Peyer's patch (tissue), 4 donors: ENCODE measurements around the gene RPS15. TPM values are rescaled to one million over a fixed set of nuclear protein-coding genes. Genes with fewer than 3 reads are reported as not detected.

Source experiments
- DNase-seq, 3 donors: peaks; one replicate each; pipeline ENCODE4 v3.0.0-alpha.2; 2017 to 2019
- H3K27ac ChIP-seq, 4 donors: fragments of 200-600 bp; sonication (generic); one replicate each; pipeline ENCODE4 v1.5.1; 2016 to 2019
- H3K27me3 ChIP-seq, 2 donors: fragments of 200-600 bp; sonication (generic); one replicate each; pipeline ENCODE4 v1.5.1; 2019
- H3K36me3 ChIP-seq, 3 donors: fragments of 200-600 bp; sonication (generic); one replicate each; pipeline ENCODE4 v1.5.1; 2016 to 2019
- H3K4me1 ChIP-seq, 4 donors: fragments of 200-600 bp; sonication (generic); one replicate each; pipeline ENCODE4 v1.5.1; 2016 to 2019
- H3K4me3 ChIP-seq, 4 donors: fragments of 200-600 bp; sonication (generic); 1 replicate in 3 of 4; 2 replicates in 1 of 4; pipeline ENCODE4 v1.5.1; 2016 to 2019; ENCODE audit warnings: mild to moderate bottlenecking in 1 of 4
- H3K9me3 ChIP-seq, 4 donors: fragments of 200-600 bp; sonication (generic); one replicate each; pipeline ENCODE4 v1.5.1; 2016 to 2019; ENCODE audit warnings: mild to moderate bottlenecking in 1 of 4
- CTCF ChIP-seq, 6 experiments: fragments of 450-650 bp in 4 of 6; fragments of 200-600 bp in 2 of 6; sonication (generic) in 1 of 6; IDR thresholded peaks; one replicate each; pipeline ENCODE4 v1.5.1; 2017 to 2019; ENCODE audit warnings: antibody characterized with exemption in 6 of 6, mild to moderate bottlenecking in 3 of 6, moderate library complexity in 1 of 6
- POLR2A ChIP-seq, 2 donors: fragments of 450-650 bp; IDR thresholded peaks; one replicate each; pipeline ENCODE4 v1.5.1; 2017; ENCODE audit warnings: antibody characterized with exemption in 2 of 2, mild to moderate bottlenecking in 2 of 2, moderate library complexity in 2 of 2
- total RNA-seq, 4 donors: library from RNA; depleted of rRNA; stranded (reverse); fragments of >200 nt; gene quantifications; one replicate each; pipeline ENCODE4 v1.1.0, GENCODE V29; 2016

Gene RPS15
- total RNA-seq, 4 donors from 2014 or later = 1,044 to 1,915 (median 1,354) TPM

GRCh38 chr19:1432507-1432887 is 5.7 kb upstream of the RPS15 start:
- no peak for DNase-seq
- Histone ChIP-seq H3K36me3 (peaks cover 0 to 80% (median 0%) of the 10 kb centered on the region in 3 donors), H3K27ac (no peak overlapping the region), H3K4me1 (no peaks in the 10 kb centered on the region), H3K27me3 (no peaks in the 10 kb centered on the region), H3K9me3 (no peaks in the 10 kb centered on the region), H3K4me3 (no peak overlapping the region)
- TF ChIP-seq CTCF (IDR thresholded peaks at IDR 0.05) (no peak), POLR2A (IDR thresholded peaks at IDR 0.05) (no peak)

GRCh38 chr19:1433119-1434039 is 4.8 kb upstream of the RPS15 start:
- H3K4me1 ChIP-seq = peaks cover 0 to 4% (median 0%) of the 10 kb centered on the region in 4 donors
- H3K4me3 ChIP-seq = no peak overlapping the region
- H3K27me3 ChIP-seq = no peaks in the 10 kb centered on the region
- peaks cover 0 to 73% (median 0%) of the 10 kb centered on the region in 3 donors for H3K36me3 ChIP-seq
- no peak for DNase-seq
- TF ChIP-seq POLR2A (IDR thresholded peaks at IDR 0.05) (no peak), CTCF (IDR thresholded peaks at IDR 0.05) (no peak)
- H3K27ac ChIP-seq = no peak overlapping the region
- H3K9me3 ChIP-seq = no peaks in the 10 kb centered on the region

GRCh38 chr19:1434040-1434366 is 4.2 kb upstream of the RPS15 start:
- no peak for TF ChIP-seq POLR2A (IDR thresholded peaks at IDR 0.05)
- no peak for TF ChIP-seq CTCF (IDR thresholded peaks at IDR 0.05)
- H3K27ac ChIP-seq = no peak overlapping the region
- DNase-seq = no peak
- H3K36me3 ChIP-seq = peaks cover 0 to 66% (median 0%) of the 10 kb centered on the region in 3 donors
- H3K4me1 ChIP-seq = peaks cover 0 to 4% (median under 1%) of the 10 kb centered on the region in 4 donors
- H3K9me3 ChIP-seq = no peaks in the 10 kb centered on the region
- H3K4me3 ChIP-seq = no peak overlapping the region
- no peaks in the 10 kb centered on the region for H3K27me3 ChIP-seq

- Histone ChIP-seq H3K36me3 (peaks cover 0 to 63% (median 0%) of the 10 kb centered on the region in 3 donors), H3K27ac (no peak overlapping the region), H3K4me1 (peaks cover 0 to 10% (median 6%) of the 10 kb centered on the region in 4 donors), H3K27me3 (no peaks in the 10 kb centered on the region), H3K4me3 (no peak overlapping the region), H3K9me3 (no peaks in the 10 kb centered on the region)
- TF ChIP-seq CTCF (IDR thresholded peaks at IDR 0.05) (no peak), POLR2A (IDR thresholded peaks at IDR 0.05) (no peak)
- no peak for DNase-seq
Observed at GRCh38 chr19:1434577-1435060, 3.6 kb upstream of the RPS15 start.

- Histone ChIP-seq H3K4me1 (peaks cover 0 to 15% (median 9%) of the 10 kb centered on the region in 4 donors), H3K27ac (no peak overlapping the region), H3K4me3 (no peak overlapping the region), H3K9me3 (no peaks in the 10 kb centered on the region), H3K36me3 (peaks cover 0 to 63% (median 0%) of the 10 kb centered on the region in 3 donors), H3K27me3 (no peaks in the 10 kb centered on the region)
- TF ChIP-seq POLR2A (IDR thresholded peaks at IDR 0.05) = no peak
- DNase-seq = no peak
Observed at GRCh38 chr19:1435378-1435989, 2.7 kb upstream of the RPS15 start.

- peaks cover 0 to 15% (median 9%) of the 10 kb centered on the region in 4 donors for H3K4me1 ChIP-seq
- H3K27me3 ChIP-seq = no peaks in the 10 kb centered on the region
- peaks cover 0 to 60% (median 0%) of the 10 kb centered on the region in 3 donors for H3K36me3 ChIP-seq
- no peaks in the 10 kb centered on the region for H3K9me3 ChIP-seq
- DNase-seq = no peak
- H3K4me3 ChIP-seq = peak overlapping the region in 3 of 4 donors; percentile 70 to 84 (median 70)
- TF ChIP-seq POLR2A (IDR thresholded peaks at IDR 0.05) = no peak
- no peak for TF ChIP-seq CTCF (IDR thresholded peaks at IDR 0.05)
- H3K27ac ChIP-seq = peak overlapping the region in 3 of 4 donors; percentile 56 to 88 (median 87)
Observed at GRCh38 chr19:1437609-1438008, 587 bp upstream of the RPS15 start.
